Measurements from ENCODE around the gene CCDC116.

Gene CCDC116

DNA sequence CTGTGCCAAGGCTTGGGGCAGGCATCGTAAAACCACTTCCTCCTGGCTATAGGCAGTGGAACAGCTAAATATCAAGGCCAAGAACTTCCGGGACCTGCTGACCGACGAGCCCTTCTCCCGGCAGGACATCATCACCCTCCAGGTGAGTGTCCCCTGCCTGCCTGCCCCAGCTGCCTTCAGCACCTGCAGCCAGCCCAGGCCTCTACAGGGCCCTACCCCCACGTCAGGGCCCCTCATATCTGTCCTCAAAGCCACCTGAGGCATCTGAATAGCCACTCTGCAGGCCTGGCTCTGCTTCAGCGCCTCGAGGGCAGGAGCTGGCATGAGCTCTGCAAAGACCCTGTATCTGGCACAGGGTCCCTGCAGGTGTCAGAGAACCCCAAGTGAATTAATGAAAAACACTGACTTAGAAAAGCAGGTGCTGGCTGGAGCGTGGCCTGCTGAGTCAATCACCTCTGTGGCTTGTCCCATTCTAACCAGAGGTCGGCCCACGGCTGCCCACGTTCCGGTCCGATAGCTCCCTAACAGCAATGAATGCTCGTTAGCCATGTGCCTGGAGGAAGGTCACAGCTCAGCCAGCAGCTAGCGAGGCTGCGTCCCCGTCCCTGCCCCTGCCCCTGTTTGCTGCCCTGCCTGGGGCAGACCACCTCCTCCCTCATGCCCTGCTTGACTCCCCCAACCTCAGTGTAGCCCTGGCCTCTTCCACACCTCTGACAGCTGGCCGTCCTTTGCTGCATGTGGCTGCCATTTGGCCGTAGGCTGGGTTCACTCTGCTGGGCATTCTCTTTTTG lies 50.0 kb downstream of the CCDC116 start:
- H3K4me3 ChIP-seq (ENCODE audit: low read depth, low read length) = no peak overlapping the region
- no peak for DNase-seq (ENCODE audit: low read depth)
- TF ChIP-seq, protein P1, sequence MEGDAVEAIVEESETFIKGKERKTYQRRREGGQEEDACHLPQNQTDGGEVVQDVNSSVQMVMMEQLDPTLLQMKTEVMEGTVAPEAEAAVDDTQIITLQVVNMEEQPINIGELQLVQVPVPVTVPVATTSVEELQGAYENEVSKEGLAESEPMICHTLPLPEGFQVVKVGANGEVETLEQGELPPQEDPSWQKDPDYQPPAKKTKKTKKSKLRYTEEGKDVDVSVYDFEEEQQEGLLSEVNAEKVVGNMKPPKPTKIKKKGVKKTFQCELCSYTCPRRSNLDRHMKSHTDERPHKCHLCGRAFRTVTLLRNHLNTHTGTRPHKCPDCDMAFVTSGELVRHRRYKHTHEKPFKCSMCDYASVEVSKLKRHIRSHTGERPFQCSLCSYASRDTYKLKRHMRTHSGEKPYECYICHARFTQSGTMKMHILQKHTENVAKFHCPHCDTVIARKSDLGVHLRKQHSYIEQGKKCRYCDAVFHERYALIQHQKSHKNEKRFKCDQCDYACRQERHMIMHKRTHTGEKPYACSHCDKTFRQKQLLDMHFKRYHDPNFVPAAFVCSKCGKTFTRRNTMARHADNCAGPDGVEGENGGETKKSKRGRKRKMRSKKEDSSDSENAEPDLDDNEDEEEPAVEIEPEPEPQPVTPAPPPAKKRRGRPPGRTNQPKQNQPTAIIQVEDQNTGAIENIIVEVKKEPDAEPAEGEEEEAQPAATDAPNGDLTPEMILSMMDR (IDR thresholded peaks at IDR 0.05; ENCODE audit: low read depth, low read length) = no peak
- TF ChIP-seq MYC (IDR thresholded peaks at IDR 0.05; ENCODE audit: low read depth, low read length) (no peak), POLR2A (IDR thresholded peaks at IDR 0.05; ENCODE audit: extremely low read depth, insufficient read length) (no peak)
- TF ChIP-seq, protein P2, sequence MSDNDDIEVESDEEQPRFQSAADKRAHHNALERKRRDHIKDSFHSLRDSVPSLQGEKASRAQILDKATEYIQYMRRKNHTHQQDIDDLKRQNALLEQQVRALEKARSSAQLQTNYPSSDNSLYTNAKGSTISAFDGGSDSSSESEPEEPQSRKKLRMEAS (IDR thresholded peaks at IDR 0.05; ENCODE audit: low read depth, low read length) = no peak

DNA sequence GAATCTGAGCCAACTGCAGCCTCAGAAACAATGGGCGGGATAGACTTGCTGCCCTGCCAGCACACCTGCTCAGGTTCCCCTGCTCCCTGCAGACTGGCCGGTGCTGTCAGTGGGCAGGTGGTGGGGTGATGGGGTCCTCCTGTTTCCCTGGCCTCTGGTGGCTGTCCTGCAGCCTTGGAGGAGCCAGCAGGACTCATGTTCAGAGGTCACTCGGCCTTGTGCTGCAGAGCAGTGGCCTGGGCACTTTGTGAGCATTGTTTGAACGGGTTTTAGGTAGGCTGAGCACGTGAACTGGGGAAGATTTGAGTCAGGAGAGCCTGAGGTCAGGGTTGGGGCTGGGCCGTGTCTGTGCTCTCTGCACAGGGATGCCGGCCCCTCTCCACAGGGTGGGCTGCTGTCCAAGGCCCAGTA lies 50.8 kb downstream of the CCDC116 start:
- DNase-seq (ENCODE audit: low read depth) = no peak
- no peak for TF ChIP-seq MYC (IDR thresholded peaks at IDR 0.05; ENCODE audit: low read depth, low read length)
- TF ChIP-seq POLR2A (IDR thresholded peaks at IDR 0.05; ENCODE audit: extremely low read depth, insufficient read length) = no peak
- TF ChIP-seq, protein P2 (IDR thresholded peaks at IDR 0.05; ENCODE audit: low read depth, low read length) = no peak
- TF ChIP-seq, protein P1 (IDR thresholded peaks at IDR 0.05; ENCODE audit: low read depth, low read length) = no peak
- H3K4me3 ChIP-seq (ENCODE audit: low read depth, low read length) = no peak overlapping the region

DNA sequence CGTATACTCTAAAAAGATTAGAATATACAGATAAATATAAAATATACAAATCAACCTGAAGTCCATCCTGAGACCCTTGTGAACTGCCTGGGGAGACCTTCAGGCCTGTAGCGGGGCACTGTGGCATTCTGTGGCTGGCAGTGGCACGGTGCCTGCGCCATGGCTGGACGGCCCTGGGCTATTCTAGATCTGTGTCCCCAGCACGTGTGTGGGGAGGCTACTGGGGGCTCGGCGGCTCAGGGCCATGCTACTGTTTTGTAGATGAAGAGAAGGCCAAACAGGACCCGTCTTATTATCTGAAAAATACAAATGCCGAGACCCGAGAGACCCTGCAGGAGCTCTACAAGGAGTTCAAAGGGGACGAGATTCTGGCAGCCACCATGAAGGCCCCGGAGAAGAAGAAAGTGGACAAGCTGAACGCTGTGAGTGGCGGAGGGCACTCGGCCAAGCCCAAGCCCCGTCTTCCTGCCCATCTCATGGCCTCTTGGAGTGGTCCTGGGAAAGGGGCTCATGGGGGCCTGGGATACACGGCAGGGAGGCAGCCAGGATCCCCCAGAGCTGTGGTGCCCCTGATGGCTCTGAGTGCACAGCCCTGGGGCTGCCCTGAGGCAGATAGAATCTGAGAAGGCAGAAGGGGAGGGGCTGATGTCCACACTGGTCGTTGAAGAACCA lies 52.1 kb downstream of the CCDC116 start:
- DNase-seq (ENCODE audit: low read depth) = no peak
- no peak overlapping the region for H3K4me3 ChIP-seq (ENCODE audit: low read depth, low read length)
- TF ChIP-seq POLR2A (IDR thresholded peaks at IDR 0.05; ENCODE audit: extremely low read depth, insufficient read length) = no peak
- TF ChIP-seq MYC (IDR thresholded peaks at IDR 0.05; ENCODE audit: low read depth, low read length) = no peak
- TF ChIP-seq, protein P2 (IDR thresholded peaks at IDR 0.05; ENCODE audit: low read depth, low read length) = no peak
- TF ChIP-seq, protein P1 (IDR thresholded peaks at IDR 0.05; ENCODE audit: low read depth, low read length) = no peak

DNA sequence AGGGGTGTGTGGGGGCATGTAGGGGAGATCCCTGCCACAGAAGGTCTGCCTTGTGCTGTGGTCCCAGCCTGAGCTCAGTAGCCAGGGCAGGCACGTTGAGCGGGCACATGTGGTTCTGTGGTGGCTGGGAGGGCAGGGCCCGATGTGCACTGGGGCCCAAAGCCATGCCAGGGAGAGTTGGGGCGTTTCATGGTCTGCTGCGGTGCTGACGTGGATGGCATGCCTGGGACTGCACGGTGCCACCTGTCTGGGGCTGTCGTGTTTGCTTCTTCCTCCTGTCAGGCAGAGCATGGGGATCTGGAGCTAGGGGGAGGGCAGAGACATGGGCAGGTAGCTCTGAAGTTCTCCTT lies 52.6 kb downstream of the CCDC116 start:
- H3K4me3 ChIP-seq (ENCODE audit: low read depth, low read length) = no peak overlapping the region
- no peak for DNase-seq (ENCODE audit: low read depth)
- TF ChIP-seq MYC (IDR thresholded peaks at IDR 0.05; ENCODE audit: low read depth, low read length) (no peak), POLR2A (IDR thresholded peaks at IDR 0.05; ENCODE audit: extremely low read depth, insufficient read length) (no peak)
- TF ChIP-seq, protein P1 (IDR thresholded peaks at IDR 0.05; ENCODE audit: low read depth, low read length) = no peak
- TF ChIP-seq, protein P2 (IDR thresholded peaks at IDR 0.05; ENCODE audit: low read depth, low read length) = no peak

DNA sequence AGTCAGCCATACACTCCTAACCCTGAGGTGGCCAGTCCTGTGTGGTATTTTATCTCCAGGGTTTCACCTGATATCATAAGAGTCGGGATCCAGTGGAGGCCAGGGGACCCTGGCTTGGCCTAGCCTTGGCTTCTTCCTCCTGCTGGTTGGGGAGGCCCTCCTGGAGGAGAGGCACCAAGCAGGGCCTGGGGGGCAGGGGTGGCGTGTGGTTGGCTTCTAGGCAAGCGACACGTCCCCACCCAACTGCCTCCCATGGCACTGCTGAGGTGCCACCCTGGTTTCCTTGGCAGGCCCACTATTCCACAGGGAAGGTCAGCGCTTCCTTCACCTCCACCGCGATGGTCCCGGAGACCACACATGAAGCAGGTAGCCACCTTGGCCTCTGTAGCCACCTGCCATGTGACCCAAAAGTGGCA lies 53.6 kb downstream of the CCDC116 start:
- TF ChIP-seq, protein P1 (IDR thresholded peaks at IDR 0.05; ENCODE audit: low read depth, low read length) = no peak
- TF ChIP-seq POLR2A (IDR thresholded peaks at IDR 0.05; ENCODE audit: extremely low read depth, insufficient read length) (no peak), MYC (IDR thresholded peaks at IDR 0.05; ENCODE audit: low read depth, low read length) (no peak)
- TF ChIP-seq, protein P2 (IDR thresholded peaks at IDR 0.05; ENCODE audit: low read depth, low read length) = no peak
- no peak overlapping the region for H3K4me3 ChIP-seq (ENCODE audit: low read depth, low read length)
- no peak for DNase-seq (ENCODE audit: low read depth)

Measured in NB4 (cell line).